ENCODE data around the gene NR4A1.

Gene NR4A1

GRCh38 chr12:52050758-52051541 lies at the start of gene NR4A1:
TSS of gene NR4A1 (plus strand) at chr12:52051442. CDS start at chr12:52054329, 2,887 bp downstream.
- DNase-seq: peak; percentile 91

- DNase-seq: no peak
Measured at GRCh38 chr12:52003016-52003550, 48.2 kb upstream of the NR4A1 start.

- no peak for DNase-seq
Measured at GRCh38 chr12:52003591-52003990, 47.7 kb upstream of the NR4A1 start.

- DNase-seq: peak; percentile 69
Measured at GRCh38 chr12:52004042-52004648, 47.1 kb upstream of the NR4A1 start.

- no peak for DNase-seq
Measured at GRCh38 chr12:52005218-52005902, 45.9 kb upstream of the NR4A1 start.

GRCh38 chr12:52005903-52006703 lies 45.1 kb upstream of the NR4A1 start:
- DNase-seq: peak; percentile 55

- peak; percentile 84 for DNase-seq
Measured at GRCh38 chr12:52006726-52007157, 44.5 kb upstream of the NR4A1 start, which contains the start of gene TAMALIN. TSS of gene TAMALIN (plus strand) at chr12:52006946. CDS start at chr12:52007020, 74 bp downstream.

- DNase-seq: peak; percentile 37
Measured at GRCh38 chr12:52007158-52007921, 43.9 kb upstream of the NR4A1 start.

GRCh38 chr12:52007982-52008510 lies 43.2 kb upstream of the NR4A1 start:
- DNase-seq: no peak

- DNase-seq: no peak
Measured at GRCh38 chr12:52009081-52009751, 42.0 kb upstream of the NR4A1 start.

GRCh38 chr12:52010152-52010622 lies 41.1 kb upstream of the NR4A1 start:
- no peak for DNase-seq

GRCh38 chr12:52010692-52011601 lies 40.3 kb upstream of the NR4A1 start:
- no peak for DNase-seq

GRCh38 chr12:52011602-52012214 lies 39.5 kb upstream of the NR4A1 start:
- DNase-seq: no peak

- no peak for DNase-seq
Measured at GRCh38 chr12:52013626-52014310, 37.5 kb upstream of the NR4A1 start.

- DNase-seq: no peak
Measured at GRCh38 chr12:52014567-52015530, 36.4 kb upstream of the NR4A1 start.

GRCh38 chr12:52015532-52016041 lies 35.7 kb upstream of the NR4A1 start:
- DNase-seq: no peak
